ENCODE results near the gene RARB. TPM values are rescaled to one million over a fixed set of nuclear protein-coding genes. Genes with fewer than 3 reads are reported as not detected.
A peak's percentile ranks its signal among the peaks of the same experiment; 100 is the strongest.

Gene RARB
- total RNA-seq, 1 donor from 2014 or later: not detected

DNA sequence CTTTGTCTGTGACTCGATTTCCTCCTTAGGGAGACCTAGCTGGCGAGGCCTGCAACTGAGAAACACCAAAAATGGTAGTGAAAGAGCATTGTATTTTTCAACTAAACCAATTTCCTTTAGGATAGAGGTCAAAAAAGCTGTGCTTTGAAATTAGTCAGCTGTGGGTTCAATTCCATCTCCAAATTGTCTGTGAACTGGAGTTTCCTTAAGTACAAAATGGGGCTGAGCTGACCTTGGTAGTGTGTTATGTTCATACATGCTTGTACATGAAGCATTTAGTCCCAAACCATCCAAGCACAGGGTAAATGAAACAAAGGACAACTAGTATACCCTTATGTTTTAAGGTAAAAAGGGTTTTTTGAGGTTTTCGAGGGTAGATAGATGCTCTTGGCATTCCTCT is 99.3 kb downstream of the RARB start:
- no peak for DNase-seq (ENCODE audit: low spot score)
- Mint-ChIP-seq H3K27me3 (ENCODE audit: unreplicated experiment) (peaks cover 2% of the 10 kb centered on the region), H3K4me3 (ENCODE audit: unreplicated experiment) (no peak overlapping the region), H3K27ac (ENCODE audit: unreplicated experiment) (no peak overlapping the region), H3K36me3 (ENCODE audit: low read depth, unreplicated experiment) (no peaks in the 10 kb centered on the region), H3K9me3 (ENCODE audit: unreplicated experiment) (no peaks in the 10 kb centered on the region), H3K4me1 (ENCODE audit: unreplicated experiment) (peaks cover 3% of the 10 kb centered on the region)
- TF ChIP-seq, protein P1, sequence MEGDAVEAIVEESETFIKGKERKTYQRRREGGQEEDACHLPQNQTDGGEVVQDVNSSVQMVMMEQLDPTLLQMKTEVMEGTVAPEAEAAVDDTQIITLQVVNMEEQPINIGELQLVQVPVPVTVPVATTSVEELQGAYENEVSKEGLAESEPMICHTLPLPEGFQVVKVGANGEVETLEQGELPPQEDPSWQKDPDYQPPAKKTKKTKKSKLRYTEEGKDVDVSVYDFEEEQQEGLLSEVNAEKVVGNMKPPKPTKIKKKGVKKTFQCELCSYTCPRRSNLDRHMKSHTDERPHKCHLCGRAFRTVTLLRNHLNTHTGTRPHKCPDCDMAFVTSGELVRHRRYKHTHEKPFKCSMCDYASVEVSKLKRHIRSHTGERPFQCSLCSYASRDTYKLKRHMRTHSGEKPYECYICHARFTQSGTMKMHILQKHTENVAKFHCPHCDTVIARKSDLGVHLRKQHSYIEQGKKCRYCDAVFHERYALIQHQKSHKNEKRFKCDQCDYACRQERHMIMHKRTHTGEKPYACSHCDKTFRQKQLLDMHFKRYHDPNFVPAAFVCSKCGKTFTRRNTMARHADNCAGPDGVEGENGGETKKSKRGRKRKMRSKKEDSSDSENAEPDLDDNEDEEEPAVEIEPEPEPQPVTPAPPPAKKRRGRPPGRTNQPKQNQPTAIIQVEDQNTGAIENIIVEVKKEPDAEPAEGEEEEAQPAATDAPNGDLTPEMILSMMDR (IDR thresholded peaks at IDR 0.05; ENCODE audit: unreplicated experiment): no peak

DNA sequence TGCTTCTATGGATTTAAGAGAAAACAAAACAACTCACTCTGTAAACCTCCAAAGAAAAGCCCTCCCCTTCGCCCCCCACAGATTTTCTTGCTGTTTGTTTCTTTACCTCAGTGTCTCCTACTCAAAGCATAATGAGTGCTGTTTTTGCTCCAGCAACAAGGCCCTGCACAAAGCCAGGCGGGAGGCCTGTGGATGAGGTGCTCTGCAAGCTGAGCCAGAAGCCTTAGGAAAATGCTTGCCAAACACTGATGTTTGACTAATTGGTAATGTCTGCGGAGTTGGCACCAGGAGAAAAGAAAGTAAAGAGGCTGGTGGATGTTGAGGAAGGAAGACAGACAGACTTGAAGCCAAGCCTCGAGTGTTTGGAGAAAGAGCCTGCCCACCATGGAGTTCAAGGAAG is 99.7 kb downstream of the RARB start:
- no peak overlapping the region for H3K4me3 Mint-ChIP-seq (ENCODE audit: unreplicated experiment)
- H3K4me1 Mint-ChIP-seq (ENCODE audit: unreplicated experiment): peaks cover 3% of the 10 kb centered on the region
- TF ChIP-seq, protein P1 (IDR thresholded peaks at IDR 0.05; ENCODE audit: unreplicated experiment): no peak
- H3K27me3 Mint-ChIP-seq (ENCODE audit: unreplicated experiment): peaks cover 2% of the 10 kb centered on the region
- H3K9me3 Mint-ChIP-seq (ENCODE audit: unreplicated experiment): no peaks in the 10 kb centered on the region
- DNase-seq (ENCODE audit: low spot score): no peak
- H3K27ac Mint-ChIP-seq (ENCODE audit: unreplicated experiment): no peak overlapping the region
- H3K36me3 Mint-ChIP-seq (ENCODE audit: low read depth, unreplicated experiment): no peaks in the 10 kb centered on the region

DNA sequence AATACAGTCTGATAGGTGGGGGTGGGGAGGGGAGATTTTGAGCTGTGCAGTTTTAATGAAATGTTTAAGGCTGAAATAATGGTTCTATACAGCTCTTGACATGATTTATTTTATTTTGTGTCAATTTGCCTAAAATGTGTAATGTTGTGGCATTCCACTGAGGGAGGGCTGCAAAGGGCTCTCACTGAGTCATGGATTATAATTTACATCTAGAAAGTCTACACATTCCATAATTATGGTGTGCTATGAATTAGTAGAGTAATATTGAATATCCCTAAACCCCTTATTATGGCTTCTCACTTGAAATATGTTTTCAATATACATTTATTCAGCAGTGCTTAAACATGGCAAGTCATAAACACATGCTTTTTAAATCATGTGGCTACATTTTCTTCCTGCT is 103.9 kb downstream of the RARB start:
- H3K9me3 Mint-ChIP-seq (ENCODE audit: unreplicated experiment): no peaks in the 10 kb centered on the region
- no peak overlapping the region for H3K4me3 Mint-ChIP-seq (ENCODE audit: unreplicated experiment)
- H3K4me1 Mint-ChIP-seq (ENCODE audit: unreplicated experiment): peaks cover 3% of the 10 kb centered on the region
- TF ChIP-seq, protein P1 (IDR thresholded peaks at IDR 0.05; ENCODE audit: unreplicated experiment): no peak
- H3K36me3 Mint-ChIP-seq (ENCODE audit: low read depth, unreplicated experiment): no peaks in the 10 kb centered on the region
- DNase-seq (ENCODE audit: low spot score): no peak
- H3K27me3 Mint-ChIP-seq (ENCODE audit: unreplicated experiment): peaks cover 2% of the 10 kb centered on the region
- H3K27ac Mint-ChIP-seq (ENCODE audit: unreplicated experiment): no peak overlapping the region

DNA sequence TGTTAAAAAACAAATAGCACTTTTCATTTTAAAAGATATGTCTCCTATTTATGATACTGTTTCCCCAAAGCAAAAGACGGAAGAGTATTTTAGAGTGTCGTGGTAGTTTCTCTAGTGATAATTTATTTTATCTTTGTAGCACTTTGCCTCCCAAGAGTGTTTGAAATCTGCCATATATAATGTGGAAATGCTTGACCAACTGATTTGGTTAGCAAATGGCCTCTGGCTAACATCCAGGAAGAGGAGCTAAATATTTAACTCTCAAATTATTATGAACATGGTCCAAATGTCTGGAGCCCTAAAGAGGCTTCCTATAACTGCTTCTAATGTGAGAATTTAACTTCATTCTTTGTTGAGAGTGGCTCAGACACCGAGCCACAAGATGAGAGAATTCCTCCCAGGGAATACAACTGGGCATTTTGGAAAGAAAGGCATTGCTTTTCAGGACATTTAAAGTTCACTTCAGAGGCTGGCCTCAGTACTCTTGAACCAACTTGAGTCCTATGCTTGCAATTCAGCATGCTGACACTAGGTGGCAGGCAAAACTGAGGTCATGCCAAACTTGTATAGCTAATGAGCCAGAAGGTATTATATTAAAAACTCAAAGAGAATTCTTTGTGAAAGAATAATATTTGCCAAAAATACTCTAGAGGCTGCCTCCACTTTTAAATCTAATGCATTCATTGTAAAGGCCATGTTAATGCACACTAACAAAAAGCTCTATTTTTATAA is 104.5 kb downstream of the RARB start:
- TF ChIP-seq, protein P1 (IDR thresholded peaks at IDR 0.05; ENCODE audit: unreplicated experiment): peak; percentile 94
- peaks cover 2% of the 10 kb centered on the region for H3K27me3 Mint-ChIP-seq (ENCODE audit: unreplicated experiment)
- no peaks in the 10 kb centered on the region for H3K36me3 Mint-ChIP-seq (ENCODE audit: low read depth, unreplicated experiment)
- DNase-seq (ENCODE audit: low spot score): no peak
- no peaks in the 10 kb centered on the region for H3K9me3 Mint-ChIP-seq (ENCODE audit: unreplicated experiment)
- H3K4me3 Mint-ChIP-seq (ENCODE audit: unreplicated experiment): no peak overlapping the region
- H3K27ac Mint-ChIP-seq (ENCODE audit: unreplicated experiment): no peak overlapping the region
- peaks cover 3% of the 10 kb centered on the region for H3K4me1 Mint-ChIP-seq (ENCODE audit: unreplicated experiment)

DNA sequence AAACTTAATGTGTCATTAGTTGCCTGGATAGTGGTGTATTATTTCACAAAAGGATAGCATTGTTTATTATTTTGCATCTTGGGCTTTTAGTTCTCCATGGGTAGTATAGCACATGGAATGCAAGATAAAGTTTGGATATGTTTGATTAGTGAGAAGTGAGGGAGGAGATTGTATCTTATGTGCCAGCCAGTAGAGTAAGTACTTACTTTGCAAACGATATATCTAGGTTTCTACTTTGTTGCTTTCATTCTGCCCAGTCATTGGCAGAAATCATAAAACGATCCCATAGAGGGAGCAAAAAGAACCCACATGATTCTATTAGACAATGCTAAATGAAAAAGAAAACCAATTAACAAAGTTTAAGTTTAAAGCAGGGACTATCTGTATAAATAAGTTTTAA is 105.3 kb downstream of the RARB start:
- Mint-ChIP-seq H3K36me3 (ENCODE audit: low read depth, unreplicated experiment) (no peaks in the 10 kb centered on the region), H3K27ac (ENCODE audit: unreplicated experiment) (no peak overlapping the region), H3K4me1 (ENCODE audit: unreplicated experiment) (peaks cover 3% of the 10 kb centered on the region), H3K9me3 (ENCODE audit: unreplicated experiment) (no peaks in the 10 kb centered on the region), H3K4me3 (ENCODE audit: unreplicated experiment) (no peak overlapping the region), H3K27me3 (ENCODE audit: unreplicated experiment) (peaks cover 2% of the 10 kb centered on the region)
- DNase-seq (ENCODE audit: low spot score): no peak
- TF ChIP-seq, protein P1 (IDR thresholded peaks at IDR 0.05; ENCODE audit: unreplicated experiment): no peak

Measured in endothelial cell (in vitro differentiated cells).